Osteocyte (in vitro differentiated cells): ENCODE results near the gene RBM6. TPM values are rescaled to one million over a fixed set of nuclear protein-coding genes. Genes with fewer than 3 reads are reported as not detected.

Experiments used
- DNase-seq: peaks from one replicate; pipeline ENCODE4 v3.0.0; 2021; ENCODE audit warnings: mixed read lengths; ENCODE audit not compliant: unreplicated experiment; ENCODE audit errors: extremely low spot score
- H3K27ac Mint-ChIP-seq: one replicate; pipeline ENCODE4 v1.8.0; 2021; ENCODE audit warnings: mild to moderate bottlenecking, mixed read lengths; ENCODE audit not compliant: unreplicated experiment
- H3K27me3 Mint-ChIP-seq: one replicate; pipeline ENCODE4 v1.8.0; 2021; ENCODE audit warnings: mixed read lengths; ENCODE audit not compliant: unreplicated experiment
- H3K36me3 Mint-ChIP-seq: one replicate; pipeline ENCODE4 v1.8.0; 2021; ENCODE audit warnings: mixed read lengths; ENCODE audit not compliant: unreplicated experiment
- H3K4me1 Mint-ChIP-seq: one replicate; pipeline ENCODE4 v1.8.0; 2021; ENCODE audit warnings: mixed read lengths; ENCODE audit not compliant: unreplicated experiment
- H3K4me3 Mint-ChIP-seq: one replicate; pipeline ENCODE4 v1.8.0; 2021; ENCODE audit warnings: mild to moderate bottlenecking, moderate library complexity, mixed read lengths; ENCODE audit not compliant: unreplicated experiment
- H3K9me3 Mint-ChIP-seq: one replicate; pipeline ENCODE4 v1.8.0; 2021; ENCODE audit warnings: mixed read lengths; ENCODE audit not compliant: unreplicated experiment
- long read RNA-seq: library from polyadenylated mRNA; unstranded; transcript quantifications from one replicate; pipeline ENCODE4 v2.0.0, GENCODE V29; 2021
- total RNA-seq: library from RNA; stranded (reverse); gene quantifications from 2 replicates; pipeline ENCODE4 v1.2.1, GENCODE V29; 2021
- TF ChIP-seq, protein P1 (sequence below): fragments of 200-600 bp; sonication (generic); IDR thresholded peaks from 2 replicates; pipeline ENCODE4 v1.5.0; 2021; ENCODE audit warnings: antibody characterized with exemption, mild to moderate bottlenecking, moderate library complexity

The RBM6 gene, protein sequence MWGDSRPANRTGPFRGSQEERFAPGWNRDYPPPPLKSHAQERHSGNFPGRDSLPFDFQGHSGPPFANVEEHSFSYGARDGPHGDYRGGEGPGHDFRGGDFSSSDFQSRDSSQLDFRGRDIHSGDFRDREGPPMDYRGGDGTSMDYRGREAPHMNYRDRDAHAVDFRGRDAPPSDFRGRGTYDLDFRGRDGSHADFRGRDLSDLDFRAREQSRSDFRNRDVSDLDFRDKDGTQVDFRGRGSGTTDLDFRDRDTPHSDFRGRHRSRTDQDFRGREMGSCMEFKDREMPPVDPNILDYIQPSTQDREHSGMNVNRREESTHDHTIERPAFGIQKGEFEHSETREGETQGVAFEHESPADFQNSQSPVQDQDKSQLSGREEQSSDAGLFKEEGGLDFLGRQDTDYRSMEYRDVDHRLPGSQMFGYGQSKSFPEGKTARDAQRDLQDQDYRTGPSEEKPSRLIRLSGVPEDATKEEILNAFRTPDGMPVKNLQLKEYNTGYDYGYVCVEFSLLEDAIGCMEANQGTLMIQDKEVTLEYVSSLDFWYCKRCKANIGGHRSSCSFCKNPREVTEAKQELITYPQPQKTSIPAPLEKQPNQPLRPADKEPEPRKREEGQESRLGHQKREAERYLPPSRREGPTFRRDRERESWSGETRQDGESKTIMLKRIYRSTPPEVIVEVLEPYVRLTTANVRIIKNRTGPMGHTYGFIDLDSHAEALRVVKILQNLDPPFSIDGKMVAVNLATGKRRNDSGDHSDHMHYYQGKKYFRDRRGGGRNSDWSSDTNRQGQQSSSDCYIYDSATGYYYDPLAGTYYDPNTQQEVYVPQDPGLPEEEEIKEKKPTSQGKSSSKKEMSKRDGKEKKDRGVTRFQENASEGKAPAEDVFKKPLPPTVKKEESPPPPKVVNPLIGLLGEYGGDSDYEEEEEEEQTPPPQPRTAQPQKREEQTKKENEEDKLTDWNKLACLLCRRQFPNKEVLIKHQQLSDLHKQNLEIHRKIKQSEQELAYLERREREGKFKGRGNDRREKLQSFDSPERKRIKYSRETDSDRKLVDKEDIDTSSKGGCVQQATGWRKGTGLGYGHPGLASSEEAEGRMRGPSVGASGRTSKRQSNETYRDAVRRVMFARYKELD
- 91.5 and 97.4 TPM in 2 replicates for total RNA-seq
- long read RNA-seq, transcript RBM6-201 (21 exons, 3,750 nt) = minor isoform, 7 of 125 reads
- long read RNA-seq, transcript RBM6-204 (19 exons, 2,324 nt) = minor isoform, 8 of 125 reads
- long read RNA-seq, transcript RBM6-210 (17 exons, 2,260 nt) = major isoform, 9 of 125 reads
- long read RNA-seq, partial matches to known transcripts = 68 of 125 reads
- long read RNA-seq, other reads (novel, unspliced or antisense) = 33 of 125 reads

GRCh38 chr3:49939858-49940666 is at the start of gene RBM6:
TSS of gene RBM6 (plus strand) at chr3:49940150. CDS start at chr3:49962642, 22,492 bp downstream.
- Mint-ChIP-seq H3K27me3 (no peaks in the 10 kb centered on the region), H3K9me3 (no peaks in the 10 kb centered on the region), H3K4me1 (peaks cover 23% of the 10 kb centered on the region), H3K36me3 (peaks cover 4% of the 10 kb centered on the region), H3K27ac (peak within 1 kb of the TSS; percentile 98), H3K4me3 (peak within 1 kb of the TSS; percentile 95)
- DNase-seq = peak; percentile 97
- TF ChIP-seq, protein P1, sequence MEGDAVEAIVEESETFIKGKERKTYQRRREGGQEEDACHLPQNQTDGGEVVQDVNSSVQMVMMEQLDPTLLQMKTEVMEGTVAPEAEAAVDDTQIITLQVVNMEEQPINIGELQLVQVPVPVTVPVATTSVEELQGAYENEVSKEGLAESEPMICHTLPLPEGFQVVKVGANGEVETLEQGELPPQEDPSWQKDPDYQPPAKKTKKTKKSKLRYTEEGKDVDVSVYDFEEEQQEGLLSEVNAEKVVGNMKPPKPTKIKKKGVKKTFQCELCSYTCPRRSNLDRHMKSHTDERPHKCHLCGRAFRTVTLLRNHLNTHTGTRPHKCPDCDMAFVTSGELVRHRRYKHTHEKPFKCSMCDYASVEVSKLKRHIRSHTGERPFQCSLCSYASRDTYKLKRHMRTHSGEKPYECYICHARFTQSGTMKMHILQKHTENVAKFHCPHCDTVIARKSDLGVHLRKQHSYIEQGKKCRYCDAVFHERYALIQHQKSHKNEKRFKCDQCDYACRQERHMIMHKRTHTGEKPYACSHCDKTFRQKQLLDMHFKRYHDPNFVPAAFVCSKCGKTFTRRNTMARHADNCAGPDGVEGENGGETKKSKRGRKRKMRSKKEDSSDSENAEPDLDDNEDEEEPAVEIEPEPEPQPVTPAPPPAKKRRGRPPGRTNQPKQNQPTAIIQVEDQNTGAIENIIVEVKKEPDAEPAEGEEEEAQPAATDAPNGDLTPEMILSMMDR = no peak

DNA sequence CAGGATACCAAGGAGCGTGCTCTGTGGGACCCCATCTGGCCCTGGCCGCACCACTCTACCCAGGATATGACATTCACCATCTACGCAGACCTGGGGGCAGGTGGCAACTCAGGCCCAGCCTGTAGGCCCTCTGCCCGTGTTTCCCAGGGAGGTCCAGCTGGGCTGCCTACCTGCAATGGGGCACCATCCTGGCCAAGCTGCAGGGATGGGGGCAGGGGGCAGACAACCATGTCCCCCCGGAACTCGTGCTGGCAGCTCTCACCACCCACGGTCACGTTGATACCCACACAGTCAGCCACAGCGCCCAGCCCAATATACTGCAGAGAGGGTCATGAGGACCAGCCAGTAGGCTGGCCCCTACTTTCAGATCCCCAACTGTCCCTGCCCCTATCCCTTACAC is 44.2 kb upstream of the RBM6 start:
- Mint-ChIP-seq H3K36me3 (no peaks in the 10 kb centered on the region), H3K4me1 (peaks cover under 1% of the 10 kb centered on the region), H3K27ac (no peak overlapping the region), H3K4me3 (no peak overlapping the region), H3K27me3 (no peaks in the 10 kb centered on the region), H3K9me3 (no peaks in the 10 kb centered on the region)
- TF ChIP-seq, protein P1 = no peak
- no peak for DNase-seq

- no peaks in the 10 kb centered on the region for H3K27me3 Mint-ChIP-seq
- peaks cover 6% of the 10 kb centered on the region for H3K4me1 Mint-ChIP-seq
- no peaks in the 10 kb centered on the region for H3K36me3 Mint-ChIP-seq
- no peak overlapping the region for H3K27ac Mint-ChIP-seq
- no peaks in the 10 kb centered on the region for H3K9me3 Mint-ChIP-seq
- DNase-seq = no peak
- TF ChIP-seq, protein P1 = no peak
- no peak overlapping the region for H3K4me3 Mint-ChIP-seq
Observed at GRCh38 chr3:49896345-49896744, 43.6 kb upstream of the RBM6 start.

DNA sequence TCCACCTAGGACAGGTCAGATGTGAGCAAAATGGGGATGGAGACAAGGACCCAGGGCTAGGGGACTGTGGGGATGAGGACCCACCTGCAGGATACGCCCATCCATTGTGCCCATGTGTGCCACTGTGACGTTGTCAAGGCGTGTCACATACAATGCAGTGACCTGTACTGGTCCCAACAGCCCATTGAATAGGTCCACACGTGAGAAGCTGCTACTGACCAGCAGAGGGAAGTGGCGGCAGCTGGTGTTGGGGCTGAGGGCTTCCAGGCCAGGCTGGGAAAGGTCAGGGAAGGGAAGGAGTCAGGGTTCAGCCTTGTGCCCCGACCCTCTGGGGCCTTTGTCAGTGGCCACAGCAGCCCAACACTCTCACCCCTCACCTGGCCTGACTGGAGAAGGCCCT is 41.0 kb upstream of the RBM6 start:
- H3K36me3 Mint-ChIP-seq = no peaks in the 10 kb centered on the region
- TF ChIP-seq, protein P1 = no peak

More for the DNA sequence above, 41.0 kb upstream of the RBM6 start:
- Mint-ChIP-seq H3K4me1 (peaks cover 7% of the 10 kb centered on the region), H3K27me3 (no peaks in the 10 kb centered on the region), H3K9me3 (no peaks in the 10 kb centered on the region), H3K27ac (no peak overlapping the region), H3K4me3 (no peak overlapping the region)
- no peak for DNase-seq
